ENCODE data around the gene MRPS15. TPM values are rescaled to one million over a fixed set of nuclear protein-coding genes. Genes with fewer than 3 reads are reported as not detected.

The MRPS15 gene
- total RNA-seq, 4 donors from 2014 or later, result 23.3 to 77.7 (median 36.4) TPM

DNA sequence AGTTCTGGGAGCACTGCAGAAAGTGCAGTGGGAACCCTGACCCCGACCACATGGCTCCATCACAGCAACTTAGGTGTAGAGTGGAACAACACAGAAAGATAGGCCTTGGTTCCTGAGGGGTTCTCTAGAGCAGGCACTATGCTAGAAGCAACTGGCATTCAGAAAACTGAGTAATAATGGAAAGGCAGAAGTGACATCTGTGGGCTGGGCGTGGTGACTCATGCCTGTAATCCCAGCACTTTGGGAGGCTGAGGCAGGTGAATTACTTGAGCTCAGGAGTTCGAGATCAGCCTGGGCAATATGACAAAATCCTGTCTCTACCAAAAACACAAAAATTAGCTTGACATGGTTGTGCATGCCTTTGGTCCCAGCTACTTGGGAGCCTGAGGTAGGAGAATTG lies 5.3 kb downstream of the MRPS15 start:
- Histone ChIP-seq H3K4me3 (no peak overlapping the region), H3K9me3 (no peaks in the 10 kb centered on the region), H3K27me3 (no peaks in the 10 kb centered on the region), H3K27ac (no peak overlapping the region), H3K36me3 (peaks cover 0 to 84% (median 4%) of the 10 kb centered on the region in 3 donors), H3K4me1 (peaks cover 0 to 23% (median 9%) of the 10 kb centered on the region in 4 donors)
- WGBS, 2 donors, result 80 to 85% methylated on average over 3 of the region's 3 CpGs
- TF ChIP-seq EP300 (IDR thresholded peaks at IDR 0.05) (no peak), POLR2A (IDR thresholded peaks at IDR 0.05) (no peak)
- TF ChIP-seq, protein P1, sequence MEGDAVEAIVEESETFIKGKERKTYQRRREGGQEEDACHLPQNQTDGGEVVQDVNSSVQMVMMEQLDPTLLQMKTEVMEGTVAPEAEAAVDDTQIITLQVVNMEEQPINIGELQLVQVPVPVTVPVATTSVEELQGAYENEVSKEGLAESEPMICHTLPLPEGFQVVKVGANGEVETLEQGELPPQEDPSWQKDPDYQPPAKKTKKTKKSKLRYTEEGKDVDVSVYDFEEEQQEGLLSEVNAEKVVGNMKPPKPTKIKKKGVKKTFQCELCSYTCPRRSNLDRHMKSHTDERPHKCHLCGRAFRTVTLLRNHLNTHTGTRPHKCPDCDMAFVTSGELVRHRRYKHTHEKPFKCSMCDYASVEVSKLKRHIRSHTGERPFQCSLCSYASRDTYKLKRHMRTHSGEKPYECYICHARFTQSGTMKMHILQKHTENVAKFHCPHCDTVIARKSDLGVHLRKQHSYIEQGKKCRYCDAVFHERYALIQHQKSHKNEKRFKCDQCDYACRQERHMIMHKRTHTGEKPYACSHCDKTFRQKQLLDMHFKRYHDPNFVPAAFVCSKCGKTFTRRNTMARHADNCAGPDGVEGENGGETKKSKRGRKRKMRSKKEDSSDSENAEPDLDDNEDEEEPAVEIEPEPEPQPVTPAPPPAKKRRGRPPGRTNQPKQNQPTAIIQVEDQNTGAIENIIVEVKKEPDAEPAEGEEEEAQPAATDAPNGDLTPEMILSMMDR (IDR thresholded peaks at IDR 0.05), result no peak
- DNase-seq (ENCODE audit: low spot score in 2 of 2), result no peak

DNA sequence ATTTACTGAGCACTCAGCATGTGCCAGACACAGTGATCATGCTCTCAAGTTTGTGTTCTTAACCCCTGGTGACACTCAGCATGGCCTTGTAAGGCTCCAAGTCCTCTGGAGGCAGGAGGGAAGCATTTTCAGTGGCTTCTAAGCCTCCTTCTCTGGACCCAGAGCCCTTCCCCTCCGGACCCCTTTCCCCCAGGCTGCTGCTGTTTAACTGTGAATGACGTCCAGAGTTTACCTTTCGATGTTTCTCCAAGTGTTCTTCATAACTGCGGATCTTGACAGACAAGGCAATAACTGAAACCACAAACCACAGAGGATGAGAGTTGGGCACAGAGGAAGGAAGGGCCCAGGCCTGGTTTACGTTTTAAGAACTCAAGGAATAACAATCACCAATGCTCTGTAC lies 6.5 kb downstream of the MRPS15 start:
- Histone ChIP-seq H3K36me3 (peaks cover 0 to 86% (median 4%) of the 10 kb centered on the region in 3 donors), H3K4me1 (peaks cover 0 to 13% (median 0%) of the 10 kb centered on the region in 4 donors), H3K27me3 (no peaks in the 10 kb centered on the region), H3K4me3 (no peak overlapping the region), H3K27ac (no peak overlapping the region), H3K9me3 (no peaks in the 10 kb centered on the region)
- no peak for TF ChIP-seq EP300 (IDR thresholded peaks at IDR 0.05)
- TF ChIP-seq POLR2A (IDR thresholded peaks at IDR 0.05), result no peak
- TF ChIP-seq, protein P1 (IDR thresholded peaks at IDR 0.05), result no peak
- 68 to 76% methylated on average over 5 of the region's 5 CpGs for WGBS, 2 donors
- DNase-seq (ENCODE audit: low spot score in 2 of 2), result no peak

DNA sequence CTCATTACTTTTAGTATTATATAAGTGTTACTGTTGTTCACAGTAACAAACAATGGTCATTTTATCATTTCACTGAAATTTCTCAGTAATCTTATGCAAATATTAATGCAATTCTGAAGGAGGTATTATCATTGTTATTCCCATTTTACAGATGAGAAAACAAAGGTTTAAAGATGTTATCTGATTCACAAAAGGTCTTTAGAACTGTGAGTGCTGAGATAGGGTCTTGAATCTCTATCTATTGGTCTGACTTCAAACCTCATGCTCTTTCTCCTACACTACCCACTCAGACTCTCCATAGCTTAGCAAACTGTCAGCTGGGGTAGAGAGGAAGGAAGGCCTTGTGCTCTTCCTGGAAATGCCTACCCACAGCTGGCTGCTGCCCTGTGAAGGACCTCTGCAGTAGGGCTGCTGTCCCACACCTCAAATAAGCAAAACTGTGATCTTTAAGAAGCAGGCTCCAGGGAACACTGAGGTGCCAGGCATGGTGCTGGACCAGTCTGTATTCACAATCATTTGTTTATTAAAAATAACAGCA lies 7.7 kb downstream of the MRPS15 start:
- H3K27me3 ChIP-seq, result no peaks in the 10 kb centered on the region
- H3K4me1 ChIP-seq, result peaks cover 0 to under 1% (median 0%) of the 10 kb centered on the region in 4 donors
- no peaks in the 10 kb centered on the region for H3K9me3 ChIP-seq
- TF ChIP-seq EP300 (IDR thresholded peaks at IDR 0.05) (no peak), POLR2A (IDR thresholded peaks at IDR 0.05) (no peak)
- TF ChIP-seq, protein P1 (IDR thresholded peaks at IDR 0.05), result no peak
- H3K27ac ChIP-seq, result no peak overlapping the region
- H3K36me3 ChIP-seq, result peaks cover 0 to 78% (median 4%) of the 10 kb centered on the region in 3 donors
- DNase-seq (ENCODE audit: low spot score in 2 of 2), result no peak
- H3K4me3 ChIP-seq, result no peak overlapping the region

DNA sequence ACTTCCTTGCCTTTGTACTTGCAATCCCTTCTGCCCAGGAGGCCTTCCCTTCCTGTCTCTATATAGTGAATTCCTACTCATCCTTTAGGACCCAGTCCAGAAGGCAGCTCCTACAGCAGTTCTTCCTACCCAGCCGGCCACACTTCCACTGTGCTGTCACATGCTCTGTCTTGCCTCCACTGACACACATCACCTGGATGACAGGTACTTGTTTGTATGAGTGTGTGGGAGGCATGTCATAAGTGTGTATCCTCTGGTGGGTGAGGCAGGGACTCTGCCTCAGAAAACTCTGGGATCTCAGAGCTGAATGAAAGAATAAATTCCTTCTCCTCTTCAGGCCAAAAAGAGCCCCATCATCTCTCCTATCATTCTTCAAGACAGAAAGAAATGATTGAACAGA lies 8.8 kb downstream of the MRPS15 start:
- WGBS, 2 donors, result 82 to 93% methylated on average over 1 of the region's 1 CpG
- H3K9me3 ChIP-seq, result no peaks in the 10 kb centered on the region

More for the DNA sequence above, 8.8 kb downstream of the MRPS15 start:
- Histone ChIP-seq H3K36me3 (peaks cover 0 to 67% (median 0%) of the 10 kb centered on the region in 3 donors), H3K27ac (no peak overlapping the region), H3K4me1 (peaks cover 0 to 7% (median 2%) of the 10 kb centered on the region in 4 donors), H3K27me3 (no peaks in the 10 kb centered on the region), H3K4me3 (no peak overlapping the region)
- DNase-seq (ENCODE audit: low spot score in 2 of 2), result no peak
- TF ChIP-seq POLR2A (IDR thresholded peaks at IDR 0.05) (no peak), EP300 (IDR thresholded peaks at IDR 0.05) (no peak)
- TF ChIP-seq, protein P1 (IDR thresholded peaks at IDR 0.05), result no peak
